B cell (primary cell): ENCODE data around the gene NEUROD2. TPM values are rescaled to one million over a fixed set of nuclear protein-coding genes. Genes with fewer than 3 reads are reported as not detected.

Experiments
- ATAC-seq: fragments of 200-7000 bp; cut with Tn5 transposase; one replicate; pipeline ENCODE4 v1.10.0; 2021; ENCODE audit warnings: low read depth, mild to moderate bottlenecking, moderate number of reproducible peaks, moderate library complexity
- CTCF ChIA-PET: fragments of 350-600 bp; sonication (Branson Sonifier 250); formaldehyde crosslinking; loops from one replicate; lab custom pipeline; 2021; ENCODE audit warnings: antibody characterized with exemption, inconsistent platforms; lab: Charles Lee
- POLR2A ChIA-PET: fragments of 350-600 bp; sonication (Branson Sonifier 250); formaldehyde crosslinking; loops from one replicate; lab custom pipeline; 2021; ENCODE audit warnings: antibody characterized with exemption; lab: Charles Lee
- DNase-seq: peaks from one replicate; pipeline ENCODE4 v3.0.0; 2013
- H2AFZ ChIP-seq: 2 replicates; pipeline ENCODE4 v1.6.1; 2012; ENCODE audit warnings: mild to moderate bottlenecking, low read depth, low read length; ENCODE audit not compliant: insufficient read depth, poor library complexity, severe bottlenecking
- H3K27ac ChIP-seq, 2 donors: 1 replicate in 1 of 2; 2 replicates in 1 of 2; pipeline ENCODE4 v1.5.1; 2012 to 2013; ENCODE audit warnings: low read length in 2 of 2, mild to moderate bottlenecking in 2 of 2, moderate library complexity in 1 of 2
- H3K27me3 ChIP-seq, 4 experiments: fragments of 200-600 bp in 1 of 4; sonication (generic) in 1 of 4; replicated peaks in 1 of 4; 1 replicate in 2 of 4; 2 replicates in 2 of 4; pipeline versions ENCODE4 v1.6.1 to v1.7.0; 2013 to 2016; ENCODE audit warnings: low read length in 3 of 4, mild to moderate bottlenecking in 2 of 4, mixed read lengths in 1 of 4, moderate library complexity in 1 of 4; ENCODE audit not compliant: insufficient read depth in 4 of 4, control insufficient read depth in 3 of 4; ENCODE audit errors: control extremely low read depth in 1 of 4
- H3K36me3 ChIP-seq, 2 experiments: replicated peaks in 1 of 2; 1 replicate in 1 of 2; 2 replicates in 1 of 2; pipeline versions ENCODE4 v1.6.1 to v1.7.1; 2013; ENCODE audit warnings: low read length in 1 of 2; ENCODE audit not compliant: insufficient read depth in 2 of 2, control insufficient read depth in 1 of 2; ENCODE audit errors: control extremely low read depth in 1 of 2, extremely low read depth in 1 of 2
- H3K4me1 ChIP-seq, 2 donors: fragments of 200-600 bp in 1 of 2; sonication (generic) in 1 of 2; 1 replicate in 1 of 2; 2 replicates in 1 of 2; pipeline versions ENCODE4 v1.5.1 to v1.6.1; 2013 to 2017; ENCODE audit warnings: low read length in 2 of 2; ENCODE audit not compliant: control insufficient read depth in 2 of 2, insufficient read depth in 2 of 2
- H3K4me2 ChIP-seq: replicated peaks from 2 replicates; pipeline ENCODE3; 2012; ENCODE audit warnings: mild to moderate bottlenecking, low read depth, low read length; ENCODE audit not compliant: poor library complexity, severe bottlenecking
- H3K4me3 ChIP-seq, 5 experiments: fragments of 200-600 bp in 1 of 5; sonication (generic) in 1 of 5; 1 replicate in 3 of 5; 2 replicates in 2 of 5; pipeline versions ENCODE4 v1.5.1 to v1.7.0; 2011 to 2016; ENCODE audit warnings: low read length in 4 of 5, mild to moderate bottlenecking in 4 of 5, low read depth in 2 of 5, control low read depth in 1 of 5, moderate library complexity in 1 of 5; ENCODE audit not compliant: insufficient read depth in 1 of 5; ENCODE audit errors: control extremely low read depth in 1 of 5, extremely low read depth in 1 of 5
- H3K79me2 ChIP-seq: fragments of 200-600 bp; sonication (generic); one replicate; pipeline ENCODE4 v1.6.0; 2016; ENCODE audit warnings: low read length; ENCODE audit not compliant: control insufficient read depth, insufficient read depth
- H3K9ac ChIP-seq: fragments of 200-600 bp; sonication (generic); 2 replicates; pipeline ENCODE4 v1.6.1; 2017; ENCODE audit warnings: mild to moderate bottlenecking, low read length, moderate library complexity
- H3K9me3 ChIP-seq, 3 donors: one replicate each; pipeline versions ENCODE4 v1.6.1 to v1.7.1; 2013; ENCODE audit warnings: low read length in 2 of 3; ENCODE audit not compliant: control insufficient read depth in 2 of 3, insufficient read depth in 1 of 3; ENCODE audit errors: control extremely low read depth in 1 of 3
- H4K20me1 ChIP-seq: 2 replicates; pipeline ENCODE4 v1.6.0; 2012; ENCODE audit warnings: mild to moderate bottlenecking, low read length; ENCODE audit not compliant: insufficient read depth, control insufficient read depth, poor library complexity, severe bottlenecking
- H3K27ac Mint-ChIP-seq: one replicate; pipeline ENCODE4 v1.8.0; 2021; ENCODE audit warnings: mixed read lengths
- H3K27me3 Mint-ChIP-seq: one replicate; pipeline ENCODE4 v1.8.0; 2021; ENCODE audit warnings: mixed read lengths
- H3K4me1 Mint-ChIP-seq: one replicate; pipeline ENCODE4 v1.8.0; 2021; ENCODE audit warnings: mixed read lengths
- H3K4me3 Mint-ChIP-seq: one replicate; pipeline ENCODE4 v1.8.0; 2021; ENCODE audit warnings: mixed read lengths
- H3K9me3 Mint-ChIP-seq: one replicate; pipeline ENCODE4 v1.8.0; 2022; ENCODE audit warnings: mixed read lengths; ENCODE audit not compliant: insufficient read depth
- CTCF ChIP-seq: fragments of 200-600 bp; IDR thresholded peaks from one replicate; pipeline ENCODE4 v1.8.0; 2022; ENCODE audit warnings: antibody characterized with exemption, mild to moderate bottlenecking
- EZH2 ChIP-seq: IDR thresholded peaks from 2 replicates; pipeline ENCODE4 v1.6.1; 2012; ENCODE audit warnings: borderline replicate concordance, low read depth, mild to moderate bottlenecking, moderate library complexity, low read length; ENCODE audit not compliant: insufficient read depth, poor library complexity, severe bottlenecking
- WGBS: methylation state at CpG from one replicate; pipeline ENCODE4 v1.1.5; 2013; ENCODE audit warnings: missing lambda C conversion rate; ENCODE audit not compliant: insufficient coverage; 5-methylcytosine and 5-hydroxymethylcytosine counted together
- intact Hi-C: fragments of 100-400 bp; cut with micrococcal nuclease; formaldehyde crosslinking; loops from one replicate; pipeline ENCODE4 v1.10.0; 2022
- polyA plus RNA-seq: library from polyadenylated mRNA; depleted of rRNA; stranded (reverse); fragments of >200 nt; gene quantifications from 2 replicates; pipeline ENCODE4 v1.2.3, GENCODE V29; 2012
- total RNA-seq, 2 donors: library from RNA; stranded (reverse); fragments of 120-200 nt in 1 of 2; gene quantifications; 1 replicate in 1 of 2; 2 replicates in 1 of 2; pipeline versions ENCODE4 v1.2.3 to v1.2.4, GENCODE V29; 2013 to 2022

The NEUROD2 gene
- total and polyA plus RNA-seq, 2 donors (not counting 1 experiment from before 2014, with no cell fraction given): 0.04 TPM; not detected in 1

- intact Hi-C loops: no loop called here
- Histone ChIP-seq H3K27ac (no peak overlapping the region), H3K9ac (no peak overlapping the region), H3K4me2 (no peak overlapping the region), H3K4me1 (peaks cover 0 to 9% of the 10 kb centered on the region in 2 donors), H3K9me3 (peaks cover 0 to 12% (median 4%) of the 10 kb centered on the region in 3 donors), H3K4me3 (no peak overlapping the region), H3K36me3 (peaks cover 22 to 35% of the 10 kb centered on the region in 2 experiments), H4K20me1 (no peaks in the 10 kb centered on the region), H3K79me2 (no peaks in the 10 kb centered on the region), H2AFZ (no peak overlapping the region), H3K27me3 (peaks cover 0 to 15% (median 2%) of the 10 kb centered on the region in 4 experiments)
- DNase-seq (no peak), ATAC-seq (no peak)
- Mint-ChIP-seq H3K4me3 (no peak overlapping the region), H3K27ac (no peak overlapping the region), H3K27me3 (peaks cover 3% of the 10 kb centered on the region), H3K4me1 (peaks cover 3% of the 10 kb centered on the region), H3K9me3 (no peaks in the 10 kb centered on the region)
- POLR2A ChIA-PET: no interaction called here
- CTCF ChIA-PET: no interaction called here
- TF ChIP-seq CTCF (no peak), EZH2 (no peak)
- WGBS: no CpG with 5 or more reads among the region's 1 CpG
Measured at GRCh38 chr17:39569126-39569525, 38.6 kb downstream of the NEUROD2 start.

- intact Hi-C loops: no loop called here
- H3K27me3 Mint-ChIP-seq: no peaks in the 10 kb centered on the region
Measured at GRCh38 chr17:39568702-39569101, 39.0 kb downstream of the NEUROD2 start.

More at GRCh38 chr17:39568702-39569101, 39.0 kb downstream of the NEUROD2 start:
- ATAC-seq (no peak), DNase-seq (no peak)
- Mint-ChIP-seq H3K9me3 (no peaks in the 10 kb centered on the region), H3K4me3 (no peak overlapping the region), H3K27ac (no peak overlapping the region), H3K4me1 (no peaks in the 10 kb centered on the region)
- H4K20me1 ChIP-seq: no peaks in the 10 kb centered on the region
- H3K4me2 ChIP-seq: no peak overlapping the region
- H3K4me1 ChIP-seq: peaks cover 0 to 6% of the 10 kb centered on the region in 2 donors
- WGBS: 91% methylated on average over 4 of the region's 9 CpGs
- peaks cover 0 to 11% (median under 1%) of the 10 kb centered on the region in 4 experiments for H3K27me3 ChIP-seq
- H2AFZ ChIP-seq: no peak overlapping the region
- no peak overlapping the region for H3K27ac ChIP-seq
- peaks cover 24 to 35% of the 10 kb centered on the region in 2 experiments for H3K36me3 ChIP-seq
- no peak overlapping the region for H3K9ac ChIP-seq
- H3K9me3 ChIP-seq: peaks cover 0 to 8% (median 4%) of the 10 kb centered on the region in 3 donors
- ChIA-PET CTCF (no interaction called here), POLR2A (no interaction called here)
- TF ChIP-seq CTCF: no peak
- no peak for TF ChIP-seq EZH2
- H3K4me3 ChIP-seq: no peak overlapping the region
- H3K79me2 ChIP-seq: no peaks in the 10 kb centered on the region
